Renal pelvis (tissue), 4 donors: ENCODE measurements around the gene FBXL7. TPM values are rescaled to one million over a fixed set of nuclear protein-coding genes. Genes with fewer than 3 reads are reported as not detected.

ENCODE experiments used
- DNase-seq: peaks from one replicate; pipeline ENCODE4 v3.0.0-alpha.2; 2013
- polyA plus RNA-seq, 3 donors: library from polyadenylated mRNA; unstranded; fragments of 120-200 nt; gene quantifications; one replicate each; pipeline ENCODE4 v1.2.1, GENCODE V29; 2013; ENCODE audit not compliant: insufficient read length in 3 of 3

The FBXL7 gene
- polyA plus RNA-seq, 3 donors: 21.3 to 26.1 (median 25.7) TPM

DNA sequence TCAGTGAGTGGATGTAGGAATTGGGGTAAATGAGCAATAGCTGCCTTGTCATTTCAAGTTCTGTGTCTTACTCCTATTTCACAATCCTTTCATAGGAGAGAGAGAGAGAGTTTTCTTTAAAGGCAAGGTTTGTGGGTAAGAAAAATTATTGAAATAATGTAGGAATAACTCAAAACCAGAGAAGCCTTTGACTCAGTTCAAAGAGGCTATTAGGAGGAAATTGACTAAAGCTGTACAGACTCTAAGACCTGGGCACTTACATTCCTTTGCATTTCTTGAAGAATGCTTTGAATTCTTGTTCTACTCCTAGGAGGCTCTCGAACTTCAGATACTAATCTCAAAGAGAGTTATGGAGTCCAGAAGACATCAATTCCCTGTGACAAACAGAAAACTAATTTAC is 257.1 kb downstream of the FBXL7 start:
- no peak for DNase-seq

DNA sequence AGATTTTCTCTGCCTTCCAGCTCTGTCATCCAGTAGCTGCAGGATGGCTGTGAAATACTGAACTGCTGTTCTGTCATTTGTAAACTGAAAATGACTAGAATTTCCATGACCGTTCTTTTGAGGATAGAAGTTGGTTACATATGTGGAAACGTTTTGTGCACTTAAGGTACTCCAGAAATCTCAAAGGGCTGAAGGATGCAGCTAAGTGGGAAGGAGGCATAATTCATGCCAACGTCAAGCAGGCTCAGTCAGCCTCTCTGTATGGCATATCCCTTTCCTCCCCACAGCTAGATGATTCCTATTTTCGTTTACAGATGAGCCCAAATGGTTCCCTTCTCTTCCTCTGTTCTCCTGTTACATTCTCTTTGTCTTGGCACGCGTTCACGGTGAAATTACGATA is 257.6 kb downstream of the FBXL7 start:
- DNase-seq: no peak

DNA sequence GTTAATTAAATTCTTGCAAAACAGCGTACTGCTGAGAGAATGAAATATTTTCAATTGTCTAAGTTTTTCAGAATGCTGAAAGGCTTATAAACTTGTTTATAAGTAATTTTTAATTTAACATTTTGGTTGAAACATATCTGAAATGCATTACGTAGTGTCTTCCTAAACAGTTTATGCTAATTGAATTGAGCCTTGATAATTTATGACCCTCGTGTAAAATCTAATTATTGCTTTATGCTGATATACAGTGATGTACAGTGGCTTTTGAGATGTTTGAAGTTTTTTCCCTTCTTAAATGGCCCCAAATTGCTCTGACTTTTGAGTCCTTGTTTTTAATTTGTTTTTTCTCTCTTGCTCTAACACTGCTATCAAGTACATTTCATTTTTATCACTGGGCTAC is 262.7 kb downstream of the FBXL7 start:
- no peak for DNase-seq

DNA sequence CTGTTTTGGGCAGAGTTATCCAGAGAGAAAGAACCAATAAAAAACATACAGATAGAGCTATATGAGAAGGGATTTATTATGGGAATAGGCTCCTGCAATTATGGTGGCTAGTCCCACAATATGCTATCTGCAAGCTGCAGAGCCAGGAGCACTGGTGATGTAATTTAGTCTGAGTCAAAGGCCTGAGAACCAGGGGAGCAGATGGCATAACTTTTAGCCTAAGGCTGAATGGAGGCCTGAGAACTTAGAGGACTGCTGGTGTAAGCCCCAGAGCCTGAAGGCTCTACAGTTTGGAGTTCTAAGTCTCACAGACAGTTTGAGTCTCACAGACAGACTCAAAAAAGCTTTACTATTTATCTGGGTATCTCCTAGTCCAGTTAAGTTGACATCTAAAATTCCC is 263.8 kb downstream of the FBXL7 start:
- DNase-seq: no peak

DNA sequence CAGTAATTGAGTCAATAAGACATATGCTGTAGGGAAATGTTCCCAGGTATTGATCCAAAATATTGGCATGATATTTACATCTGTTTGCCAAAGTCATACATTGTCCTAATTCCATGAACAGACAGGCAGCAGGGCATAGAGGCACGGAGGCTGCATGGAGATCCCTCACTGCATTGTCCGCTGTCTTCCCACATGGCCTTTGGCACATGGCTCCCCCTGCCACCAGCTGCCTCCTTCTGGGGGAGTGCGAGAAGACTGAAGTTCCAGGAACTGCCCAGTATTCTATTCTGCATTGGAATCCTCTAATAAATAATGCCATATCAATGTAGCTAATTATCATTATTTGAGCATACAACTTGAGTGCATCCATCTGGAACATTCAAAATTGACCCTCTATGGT is 269.0 kb downstream of the FBXL7 start:
- DNase-seq: no peak

DNA sequence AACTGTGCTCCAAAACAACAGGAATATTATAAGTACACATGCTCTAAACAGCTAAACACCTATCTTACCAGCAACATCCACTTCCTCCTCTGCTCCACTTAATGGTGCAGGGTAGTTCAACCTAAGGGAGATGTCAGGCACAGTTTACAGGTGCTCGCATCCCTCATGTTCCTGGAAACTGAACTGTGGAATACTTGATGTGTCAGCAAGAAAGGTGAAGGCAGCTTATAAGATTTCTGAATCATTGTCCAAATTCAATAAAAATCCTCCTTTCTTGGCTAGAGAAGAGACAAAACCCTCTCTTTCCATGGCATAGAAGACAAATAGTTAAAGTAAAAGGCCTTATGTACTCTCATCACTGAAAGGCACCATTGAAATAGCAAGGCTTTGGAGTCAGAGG is 272.2 kb downstream of the FBXL7 start:
- DNase-seq: no peak

DNA sequence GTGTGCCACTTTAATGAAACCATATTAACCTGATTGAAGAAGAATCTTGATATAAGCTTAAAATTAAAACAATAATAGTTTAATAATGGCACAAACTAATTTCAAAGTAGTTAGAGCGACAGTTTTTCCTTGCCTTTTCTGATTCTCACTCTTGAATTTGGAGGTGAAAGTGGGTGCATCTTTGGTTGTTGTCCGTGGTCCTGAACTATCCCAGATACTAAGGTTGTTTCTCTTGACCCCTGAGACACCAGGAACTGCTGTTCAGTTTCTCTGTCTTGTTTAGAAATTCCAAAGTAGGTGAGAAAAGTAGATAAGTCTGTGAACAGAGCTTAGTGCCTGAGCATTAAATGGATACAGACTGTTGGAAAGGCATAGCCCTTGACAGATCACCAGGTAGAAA is 274.7 kb downstream of the FBXL7 start:
- no peak for DNase-seq

DNA sequence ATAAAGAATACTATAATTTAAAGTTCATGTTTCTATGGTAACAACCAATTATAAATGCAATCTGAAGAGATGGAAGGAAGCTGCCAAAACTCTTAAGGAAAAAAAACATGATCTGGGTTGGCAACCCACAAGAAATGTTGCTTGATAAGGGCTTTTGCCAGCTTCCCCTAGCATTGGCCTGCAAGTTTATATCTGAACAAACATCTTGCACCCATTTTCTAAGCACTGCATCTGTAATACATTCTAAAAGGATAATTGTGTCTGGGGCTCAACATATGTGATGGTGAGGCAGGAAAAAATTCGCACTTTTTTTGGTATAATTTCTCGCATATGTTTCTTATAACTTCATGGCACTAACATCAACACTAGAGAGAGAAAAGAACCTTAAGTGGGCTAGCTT is 276.4 kb downstream of the FBXL7 start:
- no peak for DNase-seq

DNA sequence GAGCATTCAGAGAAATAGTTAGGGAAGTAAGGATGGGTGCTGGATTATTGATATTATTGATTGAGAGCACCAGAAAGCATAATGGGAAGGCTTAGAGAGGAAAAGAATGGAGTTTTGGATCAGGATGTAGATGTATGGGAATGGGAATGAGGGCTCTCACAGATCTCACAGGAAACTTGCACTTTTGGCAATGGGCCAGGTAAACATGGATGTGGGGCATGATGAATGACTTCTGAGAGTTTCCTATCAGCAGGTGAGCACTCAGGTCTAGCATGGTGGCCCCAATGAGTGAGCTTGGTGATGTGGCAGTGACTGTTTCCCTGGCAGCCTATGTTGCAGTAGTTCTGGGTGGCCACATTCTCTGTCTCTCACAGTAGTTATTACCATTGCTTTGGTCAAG is 283.8 kb downstream of the FBXL7 start:
- DNase-seq: no peak

DNA sequence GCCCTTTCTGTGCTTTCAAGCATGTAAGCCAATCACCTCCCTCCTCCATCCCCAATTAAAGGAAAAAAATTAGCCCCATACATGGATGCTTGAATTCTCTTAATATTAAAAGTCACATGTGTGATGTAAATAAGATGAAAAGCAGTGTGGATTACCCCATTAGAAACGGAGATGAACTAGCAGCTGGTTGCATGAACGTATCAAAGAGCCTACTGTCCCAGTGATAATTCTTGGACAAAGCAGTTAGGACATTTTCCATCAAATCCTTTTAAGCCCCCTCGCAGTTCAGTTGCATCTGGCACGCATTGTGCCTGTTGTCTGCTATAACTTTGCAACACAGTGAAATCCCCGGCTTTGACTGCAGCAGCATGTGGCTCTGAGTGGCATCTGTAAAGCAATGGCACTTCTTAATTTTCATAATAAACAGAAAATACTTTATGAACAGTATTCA is 285.6 kb downstream of the FBXL7 start:
- DNase-seq: no peak

DNA sequence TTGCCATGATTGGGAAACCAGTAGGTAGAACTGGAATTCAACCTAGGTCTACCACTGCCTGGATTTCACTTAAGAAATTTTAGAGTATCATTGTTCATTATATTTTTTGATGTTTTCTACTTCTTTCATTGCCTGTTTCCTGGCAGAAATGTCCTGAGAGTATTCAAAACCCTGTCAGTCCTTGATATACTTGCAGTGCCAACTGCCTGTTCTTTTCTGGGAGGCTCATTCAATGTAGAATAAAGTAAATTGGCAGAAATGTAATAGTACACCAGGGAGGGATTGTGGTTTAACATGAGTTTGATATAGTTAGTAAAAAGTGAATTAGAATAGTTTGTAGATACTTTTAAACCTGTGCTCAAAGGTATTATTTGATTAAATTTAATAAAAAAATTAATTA is 286.3 kb downstream of the FBXL7 start:
- no peak for DNase-seq

DNA sequence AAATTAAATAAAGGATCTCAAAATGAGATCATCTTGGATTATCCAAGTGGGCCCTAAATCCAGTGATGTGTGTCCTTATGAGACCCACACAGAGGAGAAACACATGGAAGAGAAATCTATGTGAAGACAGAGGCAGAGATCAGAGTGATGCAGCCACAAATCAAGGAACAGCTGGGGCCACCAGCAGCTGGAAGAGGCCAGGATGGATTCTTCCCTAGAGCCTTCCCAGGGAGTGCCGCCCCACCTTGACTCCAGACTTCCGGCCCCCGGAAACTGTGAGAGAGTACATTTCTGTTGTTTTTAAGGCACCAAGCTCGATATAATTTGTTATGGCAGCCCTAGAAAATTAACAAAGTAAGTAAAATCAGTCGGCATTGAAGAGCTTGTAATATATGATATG is 286.9 kb downstream of the FBXL7 start:
- no peak for DNase-seq

DNA sequence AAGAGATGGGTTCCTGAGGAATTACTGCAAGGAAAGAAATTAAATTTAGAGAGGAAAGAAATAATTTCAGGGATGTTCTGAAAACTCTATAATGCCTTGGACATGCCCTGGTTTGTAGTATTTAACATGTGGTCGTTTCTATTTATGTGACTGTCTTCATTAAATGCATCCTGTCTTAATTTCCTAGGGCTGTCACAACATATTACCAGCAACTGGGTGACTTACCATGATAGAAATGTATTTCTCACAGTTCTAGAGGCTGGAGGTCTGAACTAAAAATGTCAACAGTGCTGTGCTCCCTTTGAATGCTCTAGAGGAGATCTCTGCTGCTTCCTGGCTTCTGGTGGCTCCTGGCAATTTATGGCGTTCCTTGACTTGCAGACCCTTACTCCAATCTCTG is 287.7 kb downstream of the FBXL7 start:
- no peak for DNase-seq

DNA sequence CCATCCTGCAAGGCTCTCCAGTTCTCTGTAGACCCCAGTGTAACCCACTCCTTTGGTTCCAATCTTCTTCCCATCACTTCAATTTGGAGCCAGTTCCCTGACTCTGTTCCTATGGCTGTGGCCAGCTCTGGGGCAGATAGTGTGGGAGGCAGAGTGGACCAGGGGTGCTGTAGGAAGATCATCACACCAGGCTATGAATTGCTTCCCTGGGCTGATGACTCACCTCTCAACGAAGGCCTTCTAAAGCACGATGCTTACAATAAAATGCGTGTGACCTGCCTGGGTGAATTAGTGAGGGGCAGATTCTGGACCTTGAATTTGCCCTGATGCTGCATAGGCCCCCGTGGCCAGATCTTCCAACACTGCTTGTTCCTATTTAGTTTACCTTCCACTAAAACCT is 289.7 kb downstream of the FBXL7 start:
- no peak for DNase-seq

DNA sequence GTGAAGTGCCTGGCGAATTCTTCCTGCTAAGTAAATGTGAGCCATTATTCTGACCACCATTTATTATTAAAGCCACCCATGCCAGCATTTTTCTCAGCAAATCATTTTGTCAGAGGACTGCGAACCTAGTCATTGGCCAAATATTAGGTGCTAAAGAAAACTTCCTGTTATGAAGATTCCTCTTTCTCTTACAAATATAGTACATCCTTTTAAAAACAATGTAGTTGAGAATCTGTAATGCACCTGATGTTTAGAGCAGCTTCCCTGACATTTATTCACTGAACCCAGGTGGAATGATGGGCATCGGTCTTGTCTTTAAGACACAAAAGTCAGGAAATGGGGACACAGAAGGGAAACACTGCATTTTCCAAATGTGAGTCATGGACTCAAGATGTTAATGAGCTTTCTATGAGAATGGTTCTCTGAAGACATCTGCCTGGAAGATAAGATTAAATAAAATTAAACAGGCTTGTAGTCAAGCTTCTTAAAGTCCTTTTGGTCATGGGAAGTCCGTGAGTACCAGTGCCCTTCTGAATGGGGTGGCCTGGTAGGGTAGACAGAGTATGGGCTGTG is 290.6 kb downstream of the FBXL7 start:
- DNase-seq: no peak

DNA sequence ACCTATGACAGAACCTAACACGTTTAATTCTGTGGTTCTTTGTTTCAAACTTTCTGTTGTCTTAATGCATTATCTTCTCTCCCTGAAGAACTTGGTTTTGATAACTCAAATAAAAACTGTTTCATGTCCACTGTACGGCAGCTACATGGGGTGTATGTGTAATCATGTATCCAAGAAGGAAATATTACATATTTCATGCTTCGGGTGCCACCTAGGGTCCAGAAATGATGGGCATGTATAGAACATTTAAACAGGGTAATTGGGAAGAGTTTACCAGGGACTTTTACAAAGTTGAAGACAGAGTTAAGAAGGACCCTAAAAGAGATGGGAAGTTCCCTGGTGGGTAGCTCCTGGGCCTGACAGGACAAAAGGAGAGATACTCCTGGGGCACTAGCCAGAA is 291.3 kb downstream of the FBXL7 start:
- no peak for DNase-seq

DNA sequence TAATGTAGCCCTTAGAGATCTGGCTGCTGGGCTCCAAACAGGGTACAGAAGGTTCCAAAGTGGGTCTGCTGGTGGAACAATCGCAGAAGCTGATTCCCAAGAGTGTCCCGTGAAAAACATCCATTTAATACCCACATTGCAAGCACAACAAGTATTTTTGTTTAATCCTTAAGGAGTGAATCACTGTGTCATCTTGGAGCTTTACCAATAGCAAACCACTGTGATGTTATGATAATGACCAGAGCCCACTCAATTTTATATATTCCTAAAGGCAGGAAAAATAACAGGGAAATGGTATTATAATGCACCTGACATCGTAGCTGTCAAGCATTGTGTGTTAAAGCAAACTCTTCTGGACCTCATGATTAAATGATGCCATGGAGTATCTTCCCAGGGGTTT is 291.9 kb downstream of the FBXL7 start:
- DNase-seq: no peak

DNA sequence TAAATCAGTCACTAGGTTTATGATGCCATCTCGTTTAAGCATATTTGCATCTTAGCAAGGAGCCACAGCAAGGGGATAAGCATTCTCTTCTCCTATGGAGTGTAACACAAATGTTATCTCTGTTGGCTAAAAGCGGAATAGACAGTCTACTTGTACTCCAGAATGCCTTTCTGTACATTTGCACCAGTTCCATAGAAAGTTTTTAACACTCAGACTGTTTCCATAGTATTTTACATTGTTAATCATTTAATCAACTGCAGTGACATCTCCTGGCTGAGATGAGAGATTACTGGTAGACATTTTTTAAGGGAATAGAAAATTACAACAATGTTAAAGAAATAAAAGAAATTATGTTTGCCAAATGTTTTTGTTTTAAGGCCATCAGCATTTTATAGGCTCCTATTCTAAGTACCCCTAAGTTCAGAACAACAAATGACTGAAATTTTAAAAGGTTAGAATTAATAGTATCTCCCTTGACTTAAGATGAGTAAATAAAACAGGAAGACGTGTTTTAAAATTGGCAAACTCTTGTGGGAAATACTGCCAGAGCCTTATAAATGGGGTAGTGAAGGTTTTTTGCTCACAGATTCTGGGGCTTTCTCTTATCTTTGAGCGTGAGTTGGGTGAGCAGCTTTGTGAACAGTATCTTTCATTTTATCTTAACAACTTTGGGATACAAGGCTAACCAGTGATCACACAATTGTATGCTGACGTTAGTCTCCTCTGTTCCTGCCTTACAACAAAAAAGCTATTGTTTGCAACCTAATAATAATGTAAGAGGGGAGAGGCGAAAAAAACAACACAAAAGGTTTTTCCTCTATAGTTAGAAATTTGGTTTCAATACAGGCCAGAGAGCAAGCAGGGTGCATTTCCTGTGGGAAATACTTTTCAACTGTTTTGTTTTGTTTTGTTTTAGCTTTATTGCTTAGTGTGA is 294.3 kb downstream of the FBXL7 start:
- no peak for DNase-seq

DNA sequence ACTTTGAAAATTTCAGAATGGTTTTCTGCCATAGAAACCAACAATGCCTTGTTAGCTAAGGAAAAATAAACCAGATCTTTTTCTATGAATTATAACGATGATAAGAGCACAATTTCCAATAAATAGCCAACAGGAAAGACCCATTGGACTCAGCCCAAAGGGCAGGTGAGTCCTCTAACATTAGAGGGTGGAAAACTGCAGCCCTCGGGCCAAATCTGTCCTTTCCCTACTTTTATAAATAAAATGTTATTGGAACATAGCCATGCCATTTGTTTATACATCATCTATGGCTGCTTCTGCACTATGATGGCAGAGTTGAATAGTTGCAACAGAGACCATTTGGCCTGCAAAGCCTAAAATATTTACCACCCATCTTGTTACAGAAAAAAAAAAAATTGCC is 296.1 kb downstream of the FBXL7 start:
- no peak for DNase-seq

DNA sequence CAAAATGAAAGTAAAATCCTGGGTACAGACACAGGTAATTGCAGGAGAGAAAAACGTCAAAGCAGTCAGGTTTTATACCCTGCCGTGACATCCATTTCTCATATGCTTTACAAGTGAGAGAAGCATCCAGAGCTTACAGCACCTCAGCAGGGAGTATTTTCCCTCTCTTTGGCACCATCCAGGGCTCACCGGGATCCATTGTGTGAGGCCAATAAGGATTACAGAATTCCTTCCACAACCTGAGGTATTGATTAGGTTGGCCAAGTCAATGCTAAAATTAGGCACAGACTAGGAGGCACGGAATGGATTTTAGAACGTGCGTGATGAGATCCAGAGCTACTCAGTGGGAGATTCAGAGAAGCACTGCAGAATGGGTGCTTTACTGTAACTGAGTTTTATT is 296.6 kb downstream of the FBXL7 start:
- no peak for DNase-seq

DNA sequence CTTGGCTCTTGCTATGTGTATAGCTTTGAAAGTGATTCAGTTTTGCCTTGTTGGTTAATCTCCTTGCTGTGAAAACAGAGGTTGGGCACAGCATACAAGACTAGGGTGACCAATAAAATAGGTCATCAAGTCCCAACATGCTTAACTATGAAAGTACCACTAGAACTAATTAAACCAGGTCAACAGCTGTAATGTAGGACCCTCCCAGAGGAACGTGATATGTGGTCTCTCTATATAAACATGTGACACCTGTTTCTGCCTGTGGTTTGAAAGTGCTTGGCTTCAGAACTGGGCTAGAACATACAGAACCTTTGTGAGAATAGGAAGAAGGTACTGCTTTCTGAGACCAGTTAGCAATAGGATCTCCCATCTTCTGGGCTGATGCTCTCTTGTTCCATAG is 297.1 kb downstream of the FBXL7 start:
- DNase-seq: no peak

DNA sequence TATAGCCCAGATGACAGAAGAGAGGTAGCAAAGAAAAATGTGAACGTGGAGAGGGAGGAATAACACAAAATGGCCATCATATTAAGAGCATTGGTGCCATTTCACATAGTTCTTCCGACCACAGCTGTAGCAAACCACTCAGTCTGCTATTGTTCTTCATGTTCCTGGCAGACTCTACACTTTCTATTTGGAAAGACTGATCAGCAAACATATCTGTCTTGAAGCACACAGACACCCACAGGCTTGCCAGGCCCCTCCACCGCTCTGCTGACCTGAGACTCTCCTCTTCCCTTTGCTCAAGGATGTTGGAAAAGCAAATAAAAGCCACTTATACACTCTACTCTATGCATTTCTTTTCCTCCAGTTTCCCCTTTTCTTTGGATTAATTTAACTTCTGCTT is 298.0 kb downstream of the FBXL7 start:
- DNase-seq: no peak

DNA sequence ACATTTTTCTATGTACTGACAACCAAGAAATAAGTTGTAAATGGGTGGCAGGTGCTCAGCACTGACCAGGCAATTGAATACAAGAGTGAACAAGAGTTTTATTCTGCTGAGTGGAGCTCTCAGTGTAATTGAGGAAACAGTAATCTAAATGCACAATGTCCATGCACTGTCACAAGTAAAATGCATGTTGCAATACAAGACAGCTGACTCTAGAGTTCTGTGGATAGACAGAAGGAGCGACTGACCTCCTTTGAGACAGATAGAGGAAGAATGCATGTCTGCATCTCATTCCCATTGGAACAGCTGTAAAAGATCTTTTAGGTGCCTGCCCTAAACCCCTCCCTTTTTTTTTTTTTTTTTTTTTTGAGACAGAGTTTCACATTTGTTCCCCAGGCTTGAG is 299.0 kb downstream of the FBXL7 start:
- DNase-seq: no peak

DNA sequence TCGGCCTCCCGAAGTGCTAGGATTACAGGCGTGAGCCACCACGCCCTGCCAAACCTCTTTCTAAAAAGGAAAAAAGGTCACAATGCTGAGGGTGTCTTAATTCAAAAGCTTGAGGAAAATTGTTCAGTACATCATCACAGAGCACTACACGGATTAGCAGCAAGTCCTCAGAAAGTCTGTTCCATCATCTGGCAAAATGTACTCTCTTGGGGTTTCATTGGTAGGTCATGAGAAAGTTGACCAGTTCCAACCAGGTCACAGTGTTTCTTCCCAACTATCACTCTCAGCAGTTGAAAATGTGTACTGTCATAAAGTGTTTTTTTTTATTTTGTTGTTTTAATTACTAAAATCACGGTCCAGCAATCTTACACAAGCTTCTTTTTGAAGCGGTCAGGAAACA is 299.6 kb downstream of the FBXL7 start:
- no peak for DNase-seq
